Caco-2 (cell line): ENCODE results near the gene MUC15. TPM values are rescaled to one million over a fixed set of nuclear protein-coding genes. Genes with fewer than 3 reads are reported as not detected.

Source experiments
- BruUV-seq: library from RNA; stranded (reverse); fragments of 400-500 nt; replicated peaks from 2 replicates; lab custom pipeline; 2021; lab: Mats Ljungman, UMichigan
- CTCF ChIA-PET: fragments of 300-600 bp; sonication (Branson Sonifier 250); formaldehyde crosslinking; loops from one replicate; lab custom pipeline; 2022; ENCODE audit warnings: antibody characterized with exemption; lab: Charles Lee
- POLR2A ChIA-PET: fragments of 300-600 bp; sonication (Branson Sonifier 250); formaldehyde crosslinking; loops from one replicate; lab custom pipeline; 2022; ENCODE audit warnings: antibody characterized with exemption; lab: Charles Lee
- DNase-seq, 2 experiments: peaks; one replicate each; pipeline versions ENCODE4 v3.0.0 to v3.0.0-alpha.2; 2020 to 2022
- H3K27me3 ChIP-seq: replicated peaks from 2 replicates; pipeline ENCODE4 v1.6.0; 2011; ENCODE audit warnings: low read length; ENCODE audit not compliant: control insufficient read depth, insufficient read depth
- H3K36me3 ChIP-seq: 2 replicates; pipeline ENCODE4 v1.5.1; 2011; ENCODE audit warnings: low read length; ENCODE audit not compliant: control insufficient read depth, insufficient read depth
- H3K4me1 ChIP-seq: fragments of 250-450 bp; sonication (Bioruptor Pico); 2 replicates; pipeline ENCODE4 v1.5.1; 2020; ENCODE audit warnings: mild to moderate bottlenecking
- H3K4me3 ChIP-seq: 2 replicates; pipeline ENCODE4 v1.5.1; 2011; ENCODE audit warnings: low read depth, mild to moderate bottlenecking, control low read depth, low read length
- H3K9me3 ChIP-seq: fragments of 250-450 bp; sonication (Bioruptor Pico); 2 replicates; pipeline ENCODE4 v1.5.1; 2020; ENCODE audit warnings: mild to moderate bottlenecking, moderate library complexity
- H3K27ac Mint-ChIP-seq: one replicate; pipeline ENCODE4 v1.8.0; 2022; ENCODE audit warnings: mixed read lengths; ENCODE audit not compliant: unreplicated experiment
- H3K27me3 Mint-ChIP-seq: one replicate; pipeline ENCODE4 v1.8.0; 2022; ENCODE audit warnings: mixed read lengths; ENCODE audit not compliant: insufficient read depth, unreplicated experiment
- H3K36me3 Mint-ChIP-seq: one replicate; pipeline ENCODE4 v1.8.0; 2022; ENCODE audit warnings: mild to moderate bottlenecking, mixed read lengths; ENCODE audit not compliant: insufficient read depth, unreplicated experiment
- H3K4me1 Mint-ChIP-seq: one replicate; pipeline ENCODE4 v1.8.0; 2022; ENCODE audit warnings: low read depth, mixed read lengths; ENCODE audit not compliant: unreplicated experiment
- H3K4me3 Mint-ChIP-seq: one replicate; pipeline ENCODE4 v1.8.0; 2022; ENCODE audit warnings: mild to moderate bottlenecking, moderate library complexity, mixed read lengths; ENCODE audit not compliant: unreplicated experiment
- H3K9me3 Mint-ChIP-seq: one replicate; pipeline ENCODE4 v1.8.0; 2022; ENCODE audit warnings: mixed read lengths; ENCODE audit not compliant: unreplicated experiment
- CTCF ChIP-seq, 2 experiments: fragments of 200-600 bp in 1 of 2; IDR thresholded peaks; 1 replicate in 1 of 2; 2 replicates in 1 of 2; pipeline versions ENCODE4 v1.5.1 to v1.8.0; 2011 to 2022; ENCODE audit warnings: antibody characterized with exemption in 1 of 2, control low read depth in 1 of 2, inconsistent platforms in 1 of 2, low read depth in 1 of 2, low read length in 1 of 2, mild to moderate bottlenecking in 1 of 2, moderate library complexity in 1 of 2; ENCODE audit not compliant: insufficient read depth in 1 of 2, severe bottlenecking in 1 of 2, unreplicated experiment in 1 of 2
- intact Hi-C: fragments of 100-400 bp; cut with micrococcal nuclease; formaldehyde crosslinking; loops from one replicate; pipeline ENCODE4 v1.10.0; 2022; ENCODE audit not compliant: unreplicated experiment
- total RNA-seq: library from RNA; stranded (reverse); gene quantifications from 2 replicates; pipeline ENCODE4 v1.2.3, GENCODE V29; 2022

The MUC15 gene
- total RNA-seq, 1 experiment from 2014 or later: 0.70 TPM

DNA sequence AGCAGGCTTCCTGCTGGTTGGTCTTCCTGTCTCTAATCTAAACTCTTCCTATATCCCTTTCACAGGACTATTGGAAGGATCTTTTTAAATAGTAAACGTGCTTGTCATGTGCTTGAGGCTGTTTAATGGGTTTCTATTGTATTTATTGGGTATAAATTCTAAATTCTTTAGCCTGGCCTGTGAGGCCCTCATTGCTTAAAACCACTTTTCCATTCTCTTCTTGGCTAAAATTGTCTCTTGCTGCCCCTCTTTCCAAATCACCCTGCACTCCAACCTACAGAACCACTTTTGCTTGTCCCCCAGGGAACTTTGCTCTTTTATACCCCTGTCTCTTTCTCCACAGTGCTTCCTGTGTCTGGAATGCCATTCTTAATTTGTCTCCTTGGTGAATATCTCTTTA, 46.4 kb upstream of the MUC15 start:
- Histone ChIP-seq H3K4me1 (no peaks in the 10 kb centered on the region), H3K4me3 (no peak overlapping the region), H3K27me3 (no peaks in the 10 kb centered on the region), H3K36me3 (no peaks in the 10 kb centered on the region), H3K9me3 (no peaks in the 10 kb centered on the region)
- BruUV-seq: no TSS peak
- intact Hi-C loops: no loop called here
- no peak for TF ChIP-seq CTCF (IDR thresholded peaks at IDR 0.05; ENCODE audit: insufficient read depth in 1 of 2, low read depth in 1 of 2, low read length in 1 of 2, severe bottlenecking in 1 of 2, unreplicated experiment in 1 of 2)
- Mint-ChIP-seq H3K27ac (no peak overlapping the region), H3K9me3 (no peaks in the 10 kb centered on the region), H3K4me3 (no peak overlapping the region), H3K4me1 (no peaks in the 10 kb centered on the region), H3K36me3 (no peaks in the 10 kb centered on the region), H3K27me3 (no peaks in the 10 kb centered on the region)
- ChIA-PET CTCF (no interaction called here), POLR2A (no interaction called here)
- DNase-seq: no peak

- no peak for DNase-seq
- no peaks in the 10 kb centered on the region for H3K9me3 Mint-ChIP-seq
- ChIA-PET CTCF (no interaction called here), POLR2A (no interaction called here)
- no TSS peak for BruUV-seq
- no peak for TF ChIP-seq CTCF (IDR thresholded peaks at IDR 0.05; ENCODE audit: insufficient read depth in 1 of 2, low read depth in 1 of 2, low read length in 1 of 2, severe bottlenecking in 1 of 2, unreplicated experiment in 1 of 2)
- no peaks in the 10 kb centered on the region for H3K27me3 ChIP-seq
- H3K9me3 ChIP-seq: no peaks in the 10 kb centered on the region
- no peak overlapping the region for H3K27ac Mint-ChIP-seq
- no peaks in the 10 kb centered on the region for H3K4me1 Mint-ChIP-seq
- no peaks in the 10 kb centered on the region for H3K36me3 ChIP-seq
- H3K4me3 ChIP-seq: no peak overlapping the region
- H3K27me3 Mint-ChIP-seq: no peaks in the 10 kb centered on the region
- H3K36me3 Mint-ChIP-seq: no peaks in the 10 kb centered on the region
- intact Hi-C loops: no loop called here
- no peak overlapping the region for H3K4me3 Mint-ChIP-seq
- no peaks in the 10 kb centered on the region for H3K4me1 ChIP-seq
Observed at GRCh38 chr11:26613759-26614158, 41.7 kb upstream of the MUC15 start.

DNA sequence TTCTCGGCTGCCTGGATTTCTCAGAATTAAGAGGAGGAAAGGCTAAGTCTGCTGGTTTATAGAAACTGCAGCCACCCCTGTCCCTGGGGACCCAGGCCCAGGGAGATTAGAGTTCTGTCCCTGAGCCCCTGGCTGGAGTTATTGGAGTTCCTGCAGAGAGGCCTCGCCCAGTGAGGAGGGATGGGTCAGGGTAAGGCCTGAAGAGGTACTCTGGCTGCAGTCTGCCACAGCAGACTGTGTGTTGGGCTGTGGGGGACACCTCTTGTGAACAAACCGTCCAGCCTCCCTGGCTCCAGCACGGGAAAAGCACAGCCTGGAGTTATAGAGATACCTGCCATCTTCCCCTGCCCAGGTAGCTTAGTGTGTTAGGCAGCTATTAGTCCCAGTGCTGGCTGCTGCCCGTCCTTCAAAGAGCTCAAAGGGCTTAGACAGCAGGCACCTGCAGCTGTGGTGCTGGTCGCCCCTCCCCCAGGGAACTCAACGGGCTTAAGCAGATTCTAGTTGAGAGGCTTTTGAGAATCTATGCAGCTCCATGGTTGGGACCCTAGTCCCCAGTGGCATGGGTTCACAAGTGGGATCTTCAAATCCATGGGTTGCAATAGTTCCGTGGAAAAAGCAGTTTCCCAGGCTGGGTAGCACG, 36.6 kb upstream of the MUC15 start:
- CTCF ChIA-PET: no interaction called here
- POLR2A ChIA-PET: no interaction called here
- no peak overlapping the region for H3K4me3 Mint-ChIP-seq
- peaks cover 2% of the 10 kb centered on the region for H3K27me3 Mint-ChIP-seq
- Histone ChIP-seq H3K4me1 (no peaks in the 10 kb centered on the region), H3K36me3 (no peaks in the 10 kb centered on the region), H3K9me3 (no peaks in the 10 kb centered on the region), H3K4me3 (no peak overlapping the region), H3K27me3 (no peaks in the 10 kb centered on the region)
- no TSS peak for BruUV-seq
- no peaks in the 10 kb centered on the region for H3K4me1 Mint-ChIP-seq
- no peaks in the 10 kb centered on the region for H3K36me3 Mint-ChIP-seq
- no peak overlapping the region for H3K27ac Mint-ChIP-seq
- no peak for TF ChIP-seq CTCF (IDR thresholded peaks at IDR 0.05; ENCODE audit: insufficient read depth in 1 of 2, low read depth in 1 of 2, low read length in 1 of 2, severe bottlenecking in 1 of 2, unreplicated experiment in 1 of 2)
- DNase-seq: no peak
- peaks cover 9% of the 10 kb centered on the region for H3K9me3 Mint-ChIP-seq
- intact Hi-C loops: no loop called here
